Liver (tissue), 9 donors: ENCODE data around the gene SAMD5. TPM values are rescaled to one million over a fixed set of nuclear protein-coding genes. Genes with fewer than 3 reads are reported as not detected.

Source experiments
- DNase-seq: peaks from one replicate; pipeline ENCODE4 v3.0.0-alpha.2; 2017; ENCODE audit warnings: low spot score
- H3K27ac ChIP-seq, 2 donors: one replicate each; pipeline ENCODE4 v1.7.0; 2013; ENCODE audit warnings: inconsistent platforms in 2 of 2, low read length in 2 of 2, control low read depth in 1 of 2, low read depth in 1 of 2, mild to moderate bottlenecking in 1 of 2
- H3K27me3 ChIP-seq, 4 donors: one replicate each; pipeline versions ENCODE4 v1.6.1 to v1.7.0; 2013; ENCODE audit warnings: low read length in 3 of 4, inconsistent platforms in 1 of 4, mild to moderate bottlenecking in 1 of 4, moderate library complexity in 1 of 4; ENCODE audit not compliant: control insufficient read depth in 4 of 4, insufficient read depth in 4 of 4
- H3K36me3 ChIP-seq, 4 donors: one replicate each; pipeline versions ENCODE4 v1.6.1 to v1.7.0; 2013; ENCODE audit warnings: low read length in 3 of 4, mild to moderate bottlenecking in 3 of 4, low read depth in 1 of 4, moderate library complexity in 1 of 4; ENCODE audit not compliant: control insufficient read depth in 4 of 4, insufficient read depth in 3 of 4
- H3K4me1 ChIP-seq, 4 donors: one replicate each; pipeline versions ENCODE4 v1.6.1 to v1.7.0; 2013; ENCODE audit warnings: low read length in 3 of 4, mild to moderate bottlenecking in 3 of 4, moderate library complexity in 1 of 4; ENCODE audit not compliant: control insufficient read depth in 4 of 4, insufficient read depth in 4 of 4
- H3K4me3 ChIP-seq, 3 donors: one replicate each; pipeline versions ENCODE4 v1.6.1 to v1.7.0; 2013; ENCODE audit warnings: low read length in 3 of 3, control low read depth in 1 of 3, low read depth in 1 of 3, mild to moderate bottlenecking in 1 of 3
- H3K9ac ChIP-seq, 2 donors: one replicate each; pipeline ENCODE4 v1.7.0; 2013; ENCODE audit warnings: low read length in 2 of 2, mild to moderate bottlenecking in 2 of 2, moderate library complexity in 2 of 2, control low read depth in 1 of 2, low read depth in 1 of 2
- H3K9me3 ChIP-seq, 4 donors: one replicate each; pipeline versions ENCODE4 v1.6.1 to v1.7.0; 2013; ENCODE audit warnings: low read length in 3 of 4; ENCODE audit not compliant: control insufficient read depth in 4 of 4
- FOXA1 ChIP-seq: IDR thresholded peaks from 2 replicates; pipeline ENCODE4 v1.6.1; 2016; ENCODE audit warnings: antibody characterized with exemption
- FOXA2 ChIP-seq: IDR thresholded peaks from 2 replicates; pipeline ENCODE4 v1.6.1; 2016; ENCODE audit warnings: antibody characterized with exemption
- GABPA ChIP-seq, 2 donors: IDR thresholded peaks in 1 of 2; conservative IDR thresholded peaks in 1 of 2; 2 replicates each; pipeline ENCODE4 v1.6.1; 2016; ENCODE audit warnings: antibody characterized with exemption in 2 of 2, mild to moderate bottlenecking in 1 of 2, moderate library complexity in 1 of 2
- HNF4A ChIP-seq, 2 donors: conservative IDR thresholded peaks; 2 replicates each; pipeline ENCODE4 v1.6.1; 2016; ENCODE audit warnings: antibody characterized with exemption in 2 of 2, mild to moderate bottlenecking in 2 of 2
- HNF4G ChIP-seq: IDR thresholded peaks from 2 replicates; pipeline ENCODE4 v1.6.1; 2016; ENCODE audit warnings: antibody characterized with exemption
- JUND ChIP-seq, 2 donors: IDR thresholded peaks; 2 replicates each; pipeline ENCODE4 v1.6.1; 2016; ENCODE audit warnings: antibody characterized with exemption in 2 of 2
- MAX ChIP-seq: IDR thresholded peaks from 2 replicates; pipeline ENCODE4 v1.6.1; 2016; ENCODE audit warnings: antibody characterized with exemption
- NR2F2 ChIP-seq: IDR thresholded peaks from 2 replicates; pipeline ENCODE4 v1.6.1; 2016; ENCODE audit warnings: antibody characterized with exemption
- RAD21 ChIP-seq, 2 donors: IDR thresholded peaks; 2 replicates each; pipeline ENCODE4 v1.6.1; 2016; ENCODE audit warnings: antibody characterized with exemption in 2 of 2, mild to moderate bottlenecking in 2 of 2
- REST ChIP-seq: IDR thresholded peaks from 2 replicates; pipeline ENCODE4 v1.6.1; 2016; ENCODE audit warnings: antibody characterized with exemption, mild to moderate bottlenecking
- SP1 ChIP-seq: IDR thresholded peaks from 2 replicates; pipeline ENCODE4 v1.6.1; 2018; ENCODE audit warnings: antibody characterized with exemption, mild to moderate bottlenecking
- YY1 ChIP-seq: IDR thresholded peaks from 2 replicates; pipeline ENCODE4 v1.6.1; 2016; ENCODE audit warnings: antibody characterized with exemption, mild to moderate bottlenecking
- WGBS: extraction: QIAGEN DNeasy Blood & Tissue Kit; methylation state at CpG from one replicate; pipeline ENCODE4 v1.1.7; 2013; 5-methylcytosine and 5-hydroxymethylcytosine counted together
- polyA plus RNA-seq, 2 donors: library from polyadenylated mRNA; stranded (reverse) in 1 of 2; unstranded in 1 of 2; fragments of 200-250 nt in 1 of 2; fragments of >200 nt in 1 of 2; fragmentation: Nextera tagmentation in 1 of 2; extraction: Ambion mirVana in 1 of 2; gene quantifications; one replicate each; pipeline versions ENCODE4 v1.2.1 to v1.2.3, GENCODE V29; 2013 to 2015
- total RNA-seq, 2 donors: library from RNA; depleted of rRNA; stranded (reverse); fragments of >200 nt; gene quantifications; one replicate each; pipeline ENCODE4 v1.2.3, GENCODE V29; 2014
- TF ChIP-seq, protein P1 (sequence below): fragments of 150-350 bp; IDR thresholded peaks from 2 replicates; pipeline ENCODE4 v1.5.1; 2017; ENCODE audit warnings: improper control_type of control experiment, low read depth, low read length; ENCODE audit not compliant: missing input control
- donor health status: healthy.
- donor health status: healthy.
- donor health status: healthy.
- donor health status: healthy.
- donor health status: healthy.

The SAMD5 gene
- total and polyA plus RNA-seq, 4 donors = 2.7 to 7.6 (median 3.2) TPM

DNA sequence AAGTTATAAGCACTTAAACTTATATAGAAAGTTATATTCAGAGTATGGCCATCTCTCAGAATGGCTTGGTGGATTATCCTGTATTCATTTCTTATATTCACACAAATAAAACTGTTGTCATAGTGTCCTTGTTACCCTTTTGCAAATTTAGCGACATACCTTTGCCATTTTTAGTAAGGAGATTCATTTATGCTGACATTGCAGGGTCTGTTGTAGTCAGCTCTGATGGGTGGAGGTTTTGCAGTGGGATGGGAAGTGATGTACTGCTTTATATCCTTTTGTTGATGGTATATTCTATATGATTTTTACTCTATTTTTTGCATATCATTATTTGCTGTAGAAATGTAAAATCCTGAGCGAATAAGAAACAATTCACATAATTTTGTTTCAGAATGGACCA, 35.9 kb downstream of the SAMD5 start:
- 91% methylated on average over 2 of the region's 2 CpGs for WGBS
- Histone ChIP-seq H3K4me3 (no peak overlapping the region), H3K36me3 (no peaks in the 10 kb centered on the region), H3K27ac (no peak overlapping the region), H3K9me3 (no peaks in the 10 kb centered on the region), H3K27me3 (no peaks in the 10 kb centered on the region), H3K9ac (no peak overlapping the region), H3K4me1 (no peaks in the 10 kb centered on the region)
- TF ChIP-seq RAD21 (IDR thresholded peaks at IDR 0.05) (no peak), NR2F2 (no peak)
- DNase-seq = no peak

- no peaks in the 10 kb centered on the region for H3K36me3 ChIP-seq
- no peak for TF ChIP-seq REST
- no peak for TF ChIP-seq FOXA1
- TF ChIP-seq RAD21 (IDR thresholded peaks at IDR 0.05) = peak; percentile 9 to 23
- TF ChIP-seq MAX = no peak
- no peak for TF ChIP-seq HNF4A (conservative IDR thresholded peaks at IDR 0.05)
- no peak for TF ChIP-seq JUND (IDR thresholded peaks at IDR 0.05)
- TF ChIP-seq, protein P1, sequence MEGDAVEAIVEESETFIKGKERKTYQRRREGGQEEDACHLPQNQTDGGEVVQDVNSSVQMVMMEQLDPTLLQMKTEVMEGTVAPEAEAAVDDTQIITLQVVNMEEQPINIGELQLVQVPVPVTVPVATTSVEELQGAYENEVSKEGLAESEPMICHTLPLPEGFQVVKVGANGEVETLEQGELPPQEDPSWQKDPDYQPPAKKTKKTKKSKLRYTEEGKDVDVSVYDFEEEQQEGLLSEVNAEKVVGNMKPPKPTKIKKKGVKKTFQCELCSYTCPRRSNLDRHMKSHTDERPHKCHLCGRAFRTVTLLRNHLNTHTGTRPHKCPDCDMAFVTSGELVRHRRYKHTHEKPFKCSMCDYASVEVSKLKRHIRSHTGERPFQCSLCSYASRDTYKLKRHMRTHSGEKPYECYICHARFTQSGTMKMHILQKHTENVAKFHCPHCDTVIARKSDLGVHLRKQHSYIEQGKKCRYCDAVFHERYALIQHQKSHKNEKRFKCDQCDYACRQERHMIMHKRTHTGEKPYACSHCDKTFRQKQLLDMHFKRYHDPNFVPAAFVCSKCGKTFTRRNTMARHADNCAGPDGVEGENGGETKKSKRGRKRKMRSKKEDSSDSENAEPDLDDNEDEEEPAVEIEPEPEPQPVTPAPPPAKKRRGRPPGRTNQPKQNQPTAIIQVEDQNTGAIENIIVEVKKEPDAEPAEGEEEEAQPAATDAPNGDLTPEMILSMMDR = no peak
- no peak for TF ChIP-seq GABPA (IDR thresholded peaks at IDR 0.05 in 1 of 2, conservative IDR thresholded peaks at IDR 0.05 in 1 of 2)
- no peak for TF ChIP-seq SP1
- DNase-seq = no peak
- H3K9me3 ChIP-seq = no peaks in the 10 kb centered on the region
- H3K27me3 ChIP-seq = no peaks in the 10 kb centered on the region
- 90% methylated on average over 6 of the region's 6 CpGs for WGBS
- H3K9ac ChIP-seq = no peak overlapping the region
- H3K4me3 ChIP-seq = no peak overlapping the region
- no peak overlapping the region for H3K27ac ChIP-seq
- peaks cover 0 to 2% (median 0%) of the 10 kb centered on the region in 4 donors for H3K4me1 ChIP-seq
These were observed 38.2 kb downstream of the SAMD5 start for GRCh38 chr6:147546501-147547368.

DNA sequence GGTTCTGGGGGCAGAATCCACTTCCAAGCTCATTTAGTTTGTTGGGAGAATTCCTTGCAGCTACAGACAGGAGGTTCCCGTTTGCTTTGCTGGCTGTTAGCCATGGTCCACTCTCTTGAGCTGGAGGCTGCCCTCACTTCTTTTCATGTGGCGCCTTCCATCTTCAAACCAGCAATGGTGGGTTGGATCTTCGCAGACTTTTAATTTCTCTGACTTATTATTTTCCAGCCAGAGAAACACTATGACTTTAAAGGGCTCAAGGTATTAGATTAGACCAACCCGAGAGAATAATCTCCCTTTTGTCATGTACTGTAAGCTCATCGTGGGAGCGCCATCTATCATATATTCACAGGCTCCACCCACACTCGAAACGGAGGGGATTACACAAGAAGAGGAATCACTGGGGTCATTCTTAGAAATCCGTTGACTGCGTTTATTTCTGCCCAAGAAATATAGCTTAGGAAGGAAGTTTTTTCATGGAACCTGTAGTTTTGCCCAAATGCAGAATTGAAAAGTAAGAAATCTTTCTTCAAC, 38.9 kb downstream of the SAMD5 start:
- 72% methylated on average over 10 of the region's 10 CpGs for WGBS
- H3K9me3 ChIP-seq = no peaks in the 10 kb centered on the region
- no peak overlapping the region for H3K4me3 ChIP-seq
- peaks cover 0 to 2% (median 0%) of the 10 kb centered on the region in 4 donors for H3K4me1 ChIP-seq
- H3K27me3 ChIP-seq = no peaks in the 10 kb centered on the region
- DNase-seq = no peak
- no peak overlapping the region for H3K9ac ChIP-seq
- no peak overlapping the region for H3K27ac ChIP-seq
- no peaks in the 10 kb centered on the region for H3K36me3 ChIP-seq
- TF ChIP-seq FOXA2 (no peak), GABPA (IDR thresholded peaks at IDR 0.05 in 1 of 2, conservative IDR thresholded peaks at IDR 0.05 in 1 of 2) (no peak), MAX (no peak), HNF4G (no peak), YY1 (no peak), REST (no peak), SP1 (no peak), JUND (IDR thresholded peaks at IDR 0.05) (no peak), RAD21 (IDR thresholded peaks at IDR 0.05) (no peak)
- TF ChIP-seq, protein P1 = no peak
